Measurements from ENCODE around the gene NEURL1B.

NEURL1B gene

DNA sequence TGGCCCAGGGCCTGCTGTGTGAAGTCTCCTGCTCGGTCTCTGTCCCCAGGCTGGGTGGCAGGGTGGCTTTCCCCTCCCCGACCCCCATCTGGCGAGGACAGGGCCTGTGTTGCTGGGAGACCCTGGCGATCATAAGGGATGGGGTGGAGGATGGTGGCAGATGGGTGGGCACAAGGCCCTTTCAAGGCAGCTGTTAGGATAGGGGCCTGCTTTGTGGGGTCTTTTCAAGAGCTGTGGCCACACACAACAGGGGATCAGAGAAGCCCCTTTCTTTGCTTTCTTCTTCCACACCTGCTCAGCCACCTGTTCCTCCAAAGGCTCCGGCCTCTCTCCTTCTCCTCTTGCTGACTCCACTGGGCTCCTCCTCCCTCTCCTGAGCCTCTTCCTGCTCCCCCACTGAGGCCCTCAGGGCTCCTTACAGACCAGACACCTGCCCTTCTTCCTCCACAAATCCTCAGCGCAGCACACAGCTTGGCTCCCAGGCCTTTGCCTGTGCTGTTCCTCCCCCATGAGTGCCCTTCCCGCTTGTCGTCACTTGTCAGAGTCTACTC is 15.0 kb upstream of the NEURL1B start:
- no peak for TF ChIP-seq CTCF (IDR thresholded peaks at IDR 0.05; ENCODE audit: insufficient read depth, low read depth, low read length, missing control alignments)
- no peak for DNase-seq (ENCODE audit: low read depth)
- H3K4me3 ChIP-seq (ENCODE audit: low read length): no peak overlapping the region

DNA sequence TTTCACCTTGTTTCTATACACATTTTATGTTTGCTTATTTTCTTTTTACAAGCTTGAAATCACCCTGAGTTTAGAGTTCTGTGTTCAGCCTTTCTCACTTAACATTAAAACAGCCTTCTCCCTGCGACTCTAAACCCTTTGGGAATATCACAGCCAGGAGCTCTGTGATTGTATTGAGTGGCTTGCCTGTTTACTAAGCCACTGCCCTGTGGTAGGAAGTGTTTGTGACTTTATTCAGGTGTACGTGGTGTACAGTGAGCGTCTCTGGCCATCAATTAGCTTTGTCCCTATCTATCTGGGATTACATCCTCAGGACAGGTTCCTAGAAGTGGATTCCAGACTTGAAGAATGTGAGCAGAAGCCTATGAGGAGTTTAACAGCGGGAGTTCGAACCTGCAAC is 11.0 kb upstream of the NEURL1B start:
- no peak for TF ChIP-seq CTCF (IDR thresholded peaks at IDR 0.05; ENCODE audit: insufficient read depth, low read depth, low read length, missing control alignments)
- H3K4me3 ChIP-seq (ENCODE audit: low read length): no peak overlapping the region
- DNase-seq (ENCODE audit: low read depth): no peak

DNA sequence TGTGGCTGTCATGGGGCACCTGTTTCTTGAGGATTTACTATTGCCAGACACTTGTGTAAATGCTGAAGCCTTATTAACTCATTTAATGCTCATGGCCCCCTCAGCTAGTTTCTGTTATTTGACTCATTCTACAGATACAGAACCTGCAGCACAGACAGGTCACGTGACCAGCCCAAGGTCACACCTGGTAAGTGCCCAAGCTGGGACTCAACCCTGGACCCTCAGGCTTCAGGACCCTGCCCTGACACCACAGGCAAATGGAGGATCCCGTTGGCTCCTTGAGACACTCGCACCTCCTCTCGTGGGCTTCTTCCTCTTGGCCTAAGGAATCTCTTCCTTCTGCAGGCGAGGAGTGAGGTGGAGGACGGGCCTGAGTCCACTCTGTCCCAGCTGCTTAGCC is 10.6 kb upstream of the NEURL1B start:
- no peak for DNase-seq (ENCODE audit: low read depth)
- no peak for TF ChIP-seq CTCF (IDR thresholded peaks at IDR 0.05; ENCODE audit: insufficient read depth, low read depth, low read length, missing control alignments)
- H3K4me3 ChIP-seq (ENCODE audit: low read length): no peak overlapping the region

- no peak overlapping the region for H3K4me3 ChIP-seq (ENCODE audit: low read length)
- DNase-seq (ENCODE audit: low read depth): no peak
- TF ChIP-seq CTCF (IDR thresholded peaks at IDR 0.05; ENCODE audit: insufficient read depth, low read depth, low read length, missing control alignments): no peak
Measured at GRCh38 chr5:172630986-172631385, 10.1 kb upstream of the NEURL1B start.

- DNase-seq (ENCODE audit: low read depth): no peak
- TF ChIP-seq CTCF (IDR thresholded peaks at IDR 0.05; ENCODE audit: insufficient read depth, low read depth, low read length, missing control alignments): no peak
- H3K4me3 ChIP-seq (ENCODE audit: low read length): no peak overlapping the region
Measured at GRCh38 chr5:172632346-172633092, 8.5 kb upstream of the NEURL1B start.

DNA sequence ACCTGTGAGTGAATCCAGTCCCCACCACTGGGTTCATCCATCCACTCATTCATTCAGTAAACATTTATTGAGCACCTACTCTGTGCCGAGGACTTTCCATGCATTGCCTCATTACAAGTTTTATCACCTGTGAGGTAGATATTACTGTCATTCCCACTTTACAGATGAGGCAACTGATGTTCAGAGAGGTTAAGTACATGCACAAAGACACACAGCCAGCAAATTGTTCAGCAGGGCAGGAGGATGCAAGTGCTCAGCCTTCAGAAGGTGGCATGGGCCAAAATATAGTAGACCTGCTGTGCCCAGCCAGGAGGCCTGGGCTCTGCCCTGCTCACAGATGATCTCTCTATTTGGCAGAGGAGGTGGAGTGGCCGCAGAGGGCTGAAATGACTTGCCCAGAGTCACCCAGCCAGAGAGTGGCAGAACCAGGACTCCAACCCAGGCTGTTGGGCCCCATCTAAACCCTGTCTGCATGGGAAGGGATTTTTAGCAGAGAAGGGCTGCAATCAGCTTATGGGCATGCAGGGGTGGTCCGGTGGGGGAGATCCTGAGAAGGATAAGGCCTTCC is 7.6 kb upstream of the NEURL1B start:
- no peak for DNase-seq (ENCODE audit: low read depth)
- H3K4me3 ChIP-seq (ENCODE audit: low read length): no peak overlapping the region
- TF ChIP-seq CTCF (IDR thresholded peaks at IDR 0.05; ENCODE audit: insufficient read depth, low read depth, low read length, missing control alignments): no peak
